Fibroblast of villous mesenchyme (primary cell): ENCODE data around the gene STX8. TPM values are rescaled to one million over a fixed set of nuclear protein-coding genes. Genes with fewer than 3 reads are reported as not detected.

ENCODE experiments used
- DNase-seq: peaks from one replicate; pipeline ENCODE4 v3.0.0-alpha.2; 2010; ENCODE audit warnings: low read depth
- H3K4me3 ChIP-seq: 2 replicates; pipeline ENCODE4 v1.5.1; 2011; ENCODE audit warnings: low read depth, mild to moderate bottlenecking, low read length
- CTCF ChIP-seq: IDR thresholded peaks from 2 replicates; pipeline ENCODE4 v1.5.1; 2012; ENCODE audit warnings: low read depth, mild to moderate bottlenecking, low read length; ENCODE audit not compliant: insufficient read depth
- total RNA-seq: library from RNA; depleted of rRNA; stranded (reverse); fragments of >200 nt; gene quantifications from 2 replicates; pipeline ENCODE4 v1.2.3, GENCODE V29; 2012

The STX8 gene
- total RNA-seq, 1 donor, result 91.1 TPM

GRCh38 chr17:9273428-9274391 is 301.9 kb downstream of the STX8 start:
- H3K4me3 ChIP-seq, result no peak overlapping the region
- no peak for DNase-seq
- no peak for TF ChIP-seq CTCF

- no peak for TF ChIP-seq CTCF
- H3K4me3 ChIP-seq, result no peak overlapping the region
- DNase-seq, result no peak
Measured at GRCh38 chr17:9272501-9273200, 303.0 kb downstream of the STX8 start.

DNA sequence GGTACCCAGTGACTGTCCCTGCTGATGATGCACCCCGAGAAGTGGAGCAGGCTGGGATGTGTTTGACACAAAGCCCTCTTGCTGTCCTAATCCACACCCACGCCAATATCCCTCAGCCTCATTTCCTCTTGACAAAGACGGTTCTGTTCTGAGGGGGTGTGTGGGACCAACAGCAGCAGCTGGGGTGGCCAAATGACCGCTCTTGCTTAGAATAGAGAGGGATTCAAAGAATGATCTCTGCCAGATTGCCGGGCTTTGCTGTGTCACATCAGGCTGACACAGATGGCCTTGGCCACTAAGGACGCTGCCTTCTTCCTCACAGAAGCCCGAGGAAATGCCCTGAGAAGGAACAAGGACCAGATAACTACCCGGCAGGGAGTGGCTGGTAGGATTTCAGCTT is 303.6 kb downstream of the STX8 start:
- no peak for TF ChIP-seq CTCF
- no peak overlapping the region for H3K4me3 ChIP-seq
- no peak for DNase-seq

DNA sequence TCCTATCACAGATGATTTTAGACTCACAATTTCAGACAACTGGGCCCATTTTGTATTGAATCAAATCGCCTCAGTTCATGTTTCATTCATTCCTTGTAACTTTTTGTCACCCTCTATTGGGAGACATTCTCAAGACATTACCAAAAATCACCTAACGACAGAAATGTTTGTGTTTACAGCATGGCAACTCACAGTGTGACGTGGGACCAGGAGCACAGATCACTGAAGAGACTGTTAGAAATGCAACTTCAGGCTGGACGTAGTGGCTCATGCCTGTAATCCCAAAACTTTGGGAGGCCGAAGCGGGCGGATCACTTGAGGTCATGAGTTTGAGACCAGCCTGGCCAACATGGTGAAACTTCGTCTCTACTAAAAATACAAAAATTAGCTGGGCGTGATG is 304.7 kb downstream of the STX8 start:
- DNase-seq, result no peak
- no peak for TF ChIP-seq CTCF
- H3K4me3 ChIP-seq, result no peak overlapping the region

GRCh38 chr17:9269350-9270035 is 306.1 kb downstream of the STX8 start:
- no peak overlapping the region for H3K4me3 ChIP-seq
- DNase-seq, result no peak
- TF ChIP-seq CTCF, result no peak

DNA sequence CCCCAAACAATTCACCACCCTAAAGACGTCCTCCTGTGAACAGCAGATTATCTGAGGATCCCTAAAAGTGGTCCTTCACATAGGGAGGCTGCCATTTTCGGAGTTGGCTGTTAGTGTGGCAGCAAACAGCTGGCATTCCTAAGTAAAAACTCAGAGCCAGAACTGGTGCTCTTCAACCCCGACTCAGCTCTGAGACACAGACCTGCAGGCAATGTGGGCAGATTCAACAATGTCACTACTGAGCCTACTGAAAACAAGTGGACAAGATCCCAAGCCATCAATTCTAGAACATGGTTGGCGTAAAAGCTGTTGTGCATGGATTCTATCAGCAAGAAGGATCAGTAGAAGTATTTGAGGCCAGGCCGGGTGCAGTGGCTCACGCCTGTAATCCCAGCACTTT is 307.1 kb downstream of the STX8 start:
- TF ChIP-seq CTCF, result no peak
- DNase-seq, result no peak
- H3K4me3 ChIP-seq, result no peak overlapping the region
